Measurements from ENCODE around the gene ANO6. TPM values are rescaled to one million over a fixed set of nuclear protein-coding genes. Genes with fewer than 3 reads are reported as not detected.

Gene ANO6
- total RNA-seq, 1 donor from 2014 or later, result 80.9 TPM

GRCh38 chr12:45276154-45276755 is 60.4 kb downstream of the ANO6 start:
- DNase-seq (ENCODE audit: low spot score), result no peak

GRCh38 chr12:45278447-45278846 is 62.6 kb downstream of the ANO6 start:
- DNase-seq (ENCODE audit: low spot score), result no peak

- no peak for DNase-seq (ENCODE audit: low spot score)
Observed at GRCh38 chr12:45279931-45280830, 64.3 kb downstream of the ANO6 start.

GRCh38 chr12:45281994-45282393 is 66.1 kb downstream of the ANO6 start:
- no peak for DNase-seq (ENCODE audit: low spot score)

GRCh38 chr12:45282411-45282810 is 66.5 kb downstream of the ANO6 start:
- no peak for DNase-seq (ENCODE audit: low spot score)

GRCh38 chr12:45284096-45284901 is 68.4 kb downstream of the ANO6 start:
- DNase-seq (ENCODE audit: low spot score), result no peak

- no peak for DNase-seq (ENCODE audit: low spot score)
Observed at GRCh38 chr12:45285717-45286116, 69.8 kb downstream of the ANO6 start.

- no peak for DNase-seq (ENCODE audit: low spot score)
Observed at GRCh38 chr12:45286621-45287020, 70.7 kb downstream of the ANO6 start.

GRCh38 chr12:45289245-45290215 is 73.6 kb downstream of the ANO6 start:
- no peak for DNase-seq (ENCODE audit: low spot score)

- no peak for DNase-seq (ENCODE audit: low spot score)
Observed at GRCh38 chr12:45290216-45290605, 74.3 kb downstream of the ANO6 start.

GRCh38 chr12:45291518-45291917 is 75.6 kb downstream of the ANO6 start:
- DNase-seq (ENCODE audit: low spot score), result no peak

GRCh38 chr12:45292486-45293195 is 76.7 kb downstream of the ANO6 start:
- peak; percentile 59 for DNase-seq (ENCODE audit: low spot score)

GRCh38 chr12:45294906-45295305 is 79.0 kb downstream of the ANO6 start:
- DNase-seq (ENCODE audit: low spot score), result no peak

- DNase-seq (ENCODE audit: low spot score), result no peak
Observed at GRCh38 chr12:45296046-45296586, 80.2 kb downstream of the ANO6 start.

- DNase-seq (ENCODE audit: low spot score), result no peak
Observed at GRCh38 chr12:45298047-45298446, 82.2 kb downstream of the ANO6 start.

- DNase-seq (ENCODE audit: low spot score), result no peak
Observed at GRCh38 chr12:45298721-45299692, 83.1 kb downstream of the ANO6 start.

GRCh38 chr12:45302621-45303369 is 86.9 kb downstream of the ANO6 start:
- no peak for DNase-seq (ENCODE audit: low spot score)

GRCh38 chr12:45303945-45304344 is 88.0 kb downstream of the ANO6 start:
- DNase-seq (ENCODE audit: low spot score), result no peak
